ENCODE data around the gene KAZN. TPM values are rescaled to one million over a fixed set of nuclear protein-coding genes. Genes with fewer than 3 reads are reported as not detected.

KAZN gene
- total and polyA plus RNA-seq, 2 of the 8 experiments (the other 6 are each of a cell fraction or from before 2014, with no cell fraction given) = 3.7 to 11.8 TPM

- TF ChIP-seq SP4 (IDR thresholded peaks at IDR 0.05; ENCODE audit: low read length) = no peak
- TF ChIP-seq CTBP2 (IDR thresholded peaks at IDR 0.05; ENCODE audit: borderline replicate concordance, insufficient read depth, insufficient read length, low read length) = no peak
These were observed 293.5 kb downstream of the KAZN start (continued) for GRCh38 chr1:14891991-14892390.
